Transverse colon (tissue), 4 donors: ENCODE data around the gene NAP1L5. TPM values are rescaled to one million over a fixed set of nuclear protein-coding genes. Genes with fewer than 3 reads are reported as not detected.
A peak's percentile ranks its signal among the peaks of the same experiment; 100 is the strongest.

Experiments used
- DNase-seq: peaks from one replicate; pipeline ENCODE4 v3.0.0-alpha.2; 2019
- H3K27ac ChIP-seq, 4 donors: fragments of 200-600 bp; sonication (generic); 2 replicates each; pipeline ENCODE4 v1.5.1; 2016 to 2018; ENCODE audit warnings: inconsistent platforms in 4 of 4
- H3K27me3 ChIP-seq: fragments of 200-600 bp; sonication (generic); 2 replicates; pipeline ENCODE4 v1.5.1; 2017; ENCODE audit warnings: inconsistent platforms
- H3K36me3 ChIP-seq, 4 donors: fragments of 200-600 bp; sonication (generic); 2 replicates each; pipeline ENCODE4 v1.5.1; 2017 to 2019; ENCODE audit warnings: inconsistent platforms in 4 of 4
- H3K4me1 ChIP-seq, 4 donors: fragments of 200-600 bp; sonication (generic); 2 replicates each; pipeline ENCODE4 v1.5.1; 2017 to 2020; ENCODE audit warnings: inconsistent platforms in 4 of 4
- H3K4me3 ChIP-seq, 4 donors: fragments of 200-600 bp; sonication (generic); 1 replicate in 1 of 4; 2 replicates in 3 of 4; pipeline versions ENCODE4 v1.5.1 to v1.6.1; 2017 to 2019; ENCODE audit warnings: inconsistent platforms in 4 of 4
- H3K9me3 ChIP-seq, 2 donors: fragments of 200-600 bp; sonication (generic); 2 replicates each; pipeline ENCODE4 v1.5.1; 2017 to 2019; ENCODE audit warnings: inconsistent platforms in 2 of 2
- EP300 ChIP-seq: sonication (generic); formaldehyde crosslinking; IDR thresholded peaks from one replicate; pipeline ENCODE4 v1.6.1; 2017; ENCODE audit warnings: antibody characterized with exemption, low read depth
- POLR2A ChIP-seq: fragments of 450-650 bp; IDR thresholded peaks from one replicate; pipeline ENCODE4 v1.6.1; 2016; ENCODE audit warnings: antibody characterized with exemption, mild to moderate bottlenecking, moderate library complexity
- POLR2AphosphoS5 ChIP-seq, 3 donors: sonication (generic); formaldehyde crosslinking; IDR thresholded peaks; one replicate each; pipeline ENCODE4 v1.6.1; 2016; ENCODE audit warnings: antibody characterized with exemption in 3 of 3
- WGBS, 2 donors: methylation state at CpG; one replicate each; pipeline ENCODE4 v1.1.5; 2018; ENCODE audit warnings: low coverage in 1 of 2; 5-methylcytosine and 5-hydroxymethylcytosine counted together
- in situ Hi-C, 4 donors: fragments of 200-750 bp; cut with MboI; loops; one replicate each; pipeline versions ENCODE4 v1.15.0 to v1.15.1; 2017; ENCODE audit warnings: low sequenced_read_pairs in 3 of 4, low pct_ligation_motif_present in 1 of 4, low pct_unique_long_range_greater_than_20kb in 1 of 4
- intact Hi-C: fragments of 100-400 bp; cut with DNase I; formaldehyde crosslinking; loops from one replicate; pipeline ENCODE4 v1.15.1; 2023; ENCODE audit warnings: low total_unique reads
- total RNA-seq, 4 donors: library from RNA; depleted of rRNA; stranded (reverse); fragments of >200 nt; gene quantifications; one replicate each; pipeline ENCODE4 v1.1.0, GENCODE V29; 2016
- TF ChIP-seq, protein P1 (sequence below), 5 experiments: fragments of 200-600 bp in 3 of 5; fragments of 450-650 bp in 2 of 5; sonication (generic) in 3 of 5; IDR thresholded peaks; 1 replicate in 2 of 5; 2 replicates in 3 of 5; pipeline ENCODE4 v1.5.1; 2016 to 2017; ENCODE audit warnings: antibody characterized with exemption in 5 of 5, inconsistent platforms in 3 of 5, mild to moderate bottlenecking in 2 of 5, moderate library complexity in 1 of 5

The NAP1L5 gene
- total RNA-seq, 4 donors from 2014 or later, result 3.5 TPM; not detected in 2

DNA sequence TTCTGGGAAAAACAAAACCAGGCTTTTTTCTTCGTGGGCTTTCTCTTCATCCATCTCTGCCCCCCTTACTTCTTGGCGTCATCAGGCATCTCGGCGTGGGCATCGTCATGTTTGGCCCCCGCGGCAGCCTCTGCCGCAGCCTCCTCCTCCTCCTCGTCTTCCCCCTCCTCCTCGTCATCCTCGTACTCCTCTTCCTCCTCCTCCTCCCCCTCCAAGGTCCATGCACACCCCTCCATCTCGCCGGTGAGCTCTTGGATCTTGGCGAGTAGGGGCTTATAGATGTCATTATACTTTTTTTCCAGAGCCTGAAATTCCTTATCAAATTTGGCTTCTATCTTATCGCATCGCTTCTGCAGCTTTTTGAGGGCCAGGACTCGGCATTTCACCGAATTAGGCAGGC, 488 bp downstream of the NAP1L5 start:
- H3K4me3 ChIP-seq, result peak overlapping the region; percentile 11 to 65 (median 50)
- intact Hi-C loops, result no loop called here
- WGBS, 2 donors, result 14 to 49% methylated on average over 6 to 18 of the region's 18 CpGs
- H3K27me3 ChIP-seq, result no peaks in the 10 kb centered on the region
- H3K4me1 ChIP-seq, result no peaks in the 10 kb centered on the region
- in situ Hi-C loops, result no loop called here
- H3K36me3 ChIP-seq, result no peaks in the 10 kb centered on the region
- TF ChIP-seq, protein P1, sequence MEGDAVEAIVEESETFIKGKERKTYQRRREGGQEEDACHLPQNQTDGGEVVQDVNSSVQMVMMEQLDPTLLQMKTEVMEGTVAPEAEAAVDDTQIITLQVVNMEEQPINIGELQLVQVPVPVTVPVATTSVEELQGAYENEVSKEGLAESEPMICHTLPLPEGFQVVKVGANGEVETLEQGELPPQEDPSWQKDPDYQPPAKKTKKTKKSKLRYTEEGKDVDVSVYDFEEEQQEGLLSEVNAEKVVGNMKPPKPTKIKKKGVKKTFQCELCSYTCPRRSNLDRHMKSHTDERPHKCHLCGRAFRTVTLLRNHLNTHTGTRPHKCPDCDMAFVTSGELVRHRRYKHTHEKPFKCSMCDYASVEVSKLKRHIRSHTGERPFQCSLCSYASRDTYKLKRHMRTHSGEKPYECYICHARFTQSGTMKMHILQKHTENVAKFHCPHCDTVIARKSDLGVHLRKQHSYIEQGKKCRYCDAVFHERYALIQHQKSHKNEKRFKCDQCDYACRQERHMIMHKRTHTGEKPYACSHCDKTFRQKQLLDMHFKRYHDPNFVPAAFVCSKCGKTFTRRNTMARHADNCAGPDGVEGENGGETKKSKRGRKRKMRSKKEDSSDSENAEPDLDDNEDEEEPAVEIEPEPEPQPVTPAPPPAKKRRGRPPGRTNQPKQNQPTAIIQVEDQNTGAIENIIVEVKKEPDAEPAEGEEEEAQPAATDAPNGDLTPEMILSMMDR (IDR thresholded peaks at IDR 0.05), result no peak
- TF ChIP-seq EP300, result no peak
- no peak for TF ChIP-seq POLR2A
- TF ChIP-seq POLR2AphosphoS5 (IDR thresholded peaks at IDR 0.05), result no peak
- peak; percentile 16 for DNase-seq
- H3K27ac ChIP-seq, result peak overlapping the region; percentile 72 to 79 (median 75)
- H3K9me3 ChIP-seq, result no peaks in the 10 kb centered on the region

DNA sequence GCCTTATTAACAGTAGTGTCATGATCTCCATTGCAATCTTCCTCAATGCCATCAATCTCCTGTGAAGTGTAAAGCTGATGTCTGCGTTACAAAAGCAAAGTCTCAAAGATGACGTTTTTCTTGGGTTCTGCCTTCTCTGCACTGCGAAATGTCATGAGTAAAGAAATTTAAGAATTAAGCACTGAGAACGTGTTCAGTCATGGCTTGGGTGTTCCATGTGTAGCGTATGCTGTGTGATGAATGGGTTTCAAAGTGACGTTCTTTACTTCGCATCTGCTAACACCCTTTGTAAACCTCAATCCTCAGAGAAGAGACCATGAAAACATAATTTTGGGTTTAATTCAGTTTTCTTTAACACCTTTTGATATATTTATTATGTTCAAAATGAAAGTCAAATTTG, 999 bp downstream of the NAP1L5 start:
- no peak for DNase-seq
- TF ChIP-seq EP300 (no peak), POLR2AphosphoS5 (IDR thresholded peaks at IDR 0.05) (no peak), POLR2A (no peak)
- TF ChIP-seq, protein P1 (IDR thresholded peaks at IDR 0.05), result no peak
- intact Hi-C loops (no loop called here), in situ Hi-C loops (no loop called here)
- Histone ChIP-seq H3K27me3 (no peaks in the 10 kb centered on the region), H3K4me1 (no peaks in the 10 kb centered on the region), H3K27ac (peak overlapping the region in 3 of 4 donors; percentile 72 to 76 (median 74)), H3K4me3 (peak overlapping the region in 2 of 4 donors; percentile 47 to 65), H3K9me3 (no peaks in the 10 kb centered on the region), H3K36me3 (no peaks in the 10 kb centered on the region)
- WGBS, 2 donors, result 66 to 71% methylated on average over 7 of the region's 7 CpGs

DNA sequence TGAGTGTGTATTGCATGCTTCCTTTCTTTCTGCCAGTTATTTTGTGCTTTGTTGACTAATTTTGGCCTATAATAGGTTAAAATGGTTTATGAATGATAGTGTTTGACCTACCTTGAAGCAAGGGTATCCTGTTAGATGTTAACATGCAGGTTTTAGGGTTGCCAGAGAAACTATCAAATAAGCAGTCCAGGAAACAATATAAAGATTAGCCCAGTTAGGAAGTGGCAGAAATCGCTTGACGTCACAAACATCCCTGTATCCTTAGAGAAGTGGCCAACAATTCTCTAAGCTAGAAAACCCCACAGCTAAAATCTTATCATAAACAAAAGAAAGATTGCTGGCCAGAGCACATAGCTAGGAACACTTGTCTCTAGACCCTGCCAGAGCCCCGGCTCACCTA, 3.8 kb downstream of the NAP1L5 start:
- TF ChIP-seq EP300 (no peak), POLR2A (no peak), POLR2AphosphoS5 (IDR thresholded peaks at IDR 0.05) (no peak)
- TF ChIP-seq, protein P1 (IDR thresholded peaks at IDR 0.05), result no peak
- Histone ChIP-seq H3K27ac (no peak overlapping the region), H3K36me3 (peaks cover 0 to 3% (median 0%) of the 10 kb centered on the region in 4 donors), H3K4me3 (no peak overlapping the region), H3K4me1 (no peaks in the 10 kb centered on the region), H3K9me3 (no peaks in the 10 kb centered on the region), H3K27me3 (no peaks in the 10 kb centered on the region)
- intact Hi-C loops, result no loop called here
- no peak for DNase-seq
- in situ Hi-C loops, result no loop called here
- WGBS, 2 donors, result 91 to 93% methylated on average over 3 of the region's 3 CpGs

DNA sequence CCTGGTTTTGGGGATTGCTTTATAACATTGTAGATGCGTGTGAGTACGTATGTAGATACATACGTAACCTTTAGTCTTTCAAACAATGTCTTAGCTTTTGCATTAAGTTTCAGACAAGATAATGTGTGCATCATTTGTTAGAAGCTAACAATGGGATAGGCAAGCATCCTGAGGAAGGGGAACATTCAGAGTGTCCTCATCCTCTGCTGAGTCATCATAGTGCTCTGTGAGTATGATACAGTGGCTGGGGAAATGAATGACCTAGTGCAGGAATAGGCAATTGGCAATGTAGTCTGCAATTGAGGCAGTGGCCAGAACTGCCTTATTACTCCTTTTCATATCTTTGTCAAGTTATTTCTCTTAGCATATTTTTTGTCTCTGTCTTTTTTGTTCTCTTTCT, 7.3 kb downstream of the NAP1L5 start:
- intact Hi-C loops, result no loop called here
- no peak for DNase-seq
- Histone ChIP-seq H3K4me3 (no peak overlapping the region), H3K36me3 (peaks cover 0 to 24% (median 3%) of the 10 kb centered on the region in 4 donors), H3K27ac (no peak overlapping the region), H3K9me3 (no peaks in the 10 kb centered on the region), H3K27me3 (no peaks in the 10 kb centered on the region), H3K4me1 (no peaks in the 10 kb centered on the region)
- TF ChIP-seq EP300 (no peak), POLR2AphosphoS5 (IDR thresholded peaks at IDR 0.05) (no peak), POLR2A (no peak)
- TF ChIP-seq, protein P1 (IDR thresholded peaks at IDR 0.05), result no peak
- 96 to 100% methylated on average over 3 of the region's 3 CpGs for WGBS, 2 donors
- in situ Hi-C loops, result no loop called here
